Central memory CD8-positive, alpha-beta T cell (primary cell): Measurements from ENCODE around the gene CTBP2.

Experiments
- ATAC-seq: fragments of 150-1000 bp; cut with Tn5 transposase; replicated peaks from 2 replicates; pipeline ENCODE4 v1.10.0; 2022; ENCODE audit warnings: mild to moderate bottlenecking, moderate FRiP score, moderate number of reproducible peaks; ENCODE audit not compliant: poor library complexity, severe bottlenecking; ENCODE audit errors: extremely low read depth
- DNase-seq, 2 donors: peaks; one replicate each; pipeline ENCODE4 v3.0.0; 2021; ENCODE audit warnings: low spot score in 2 of 2
- H3K27ac Mint-ChIP-seq: one replicate; pipeline ENCODE4 v1.8.0; 2022; ENCODE audit warnings: low read depth, mild to moderate bottlenecking, moderate library complexity, mixed read lengths
- H3K27me3 Mint-ChIP-seq: one replicate; pipeline ENCODE4 v1.8.0; 2022; ENCODE audit warnings: mixed read lengths
- H3K36me3 Mint-ChIP-seq: one replicate; pipeline ENCODE4 v1.8.0; 2022; ENCODE audit warnings: mild to moderate bottlenecking, moderate library complexity, mixed read lengths; ENCODE audit not compliant: insufficient read depth
- H3K4me1 Mint-ChIP-seq: one replicate; pipeline ENCODE4 v1.8.0; 2022; ENCODE audit warnings: mixed read lengths
- H3K4me3 Mint-ChIP-seq: one replicate; pipeline ENCODE4 v1.8.0; 2022; ENCODE audit warnings: mild to moderate bottlenecking, moderate library complexity, mixed read lengths
- H3K9me3 Mint-ChIP-seq: one replicate; pipeline ENCODE4 v1.8.0; 2022; ENCODE audit warnings: mixed read lengths

CTBP2 gene

GRCh38 chr10:125160856-125161706 is 718 bp upstream of the CTBP2 start:
- peak overlapping the region; percentile 60 for H3K4me3 Mint-ChIP-seq
- H3K27ac Mint-ChIP-seq, result no peak overlapping the region
- no peaks in the 10 kb centered on the region for H3K9me3 Mint-ChIP-seq
- ATAC-seq (peak; percentile 45), DNase-seq (no peak)
- peaks cover 48% of the 10 kb centered on the region for H3K27me3 Mint-ChIP-seq
- H3K4me1 Mint-ChIP-seq, result peaks cover 5% of the 10 kb centered on the region
- peaks cover 1% of the 10 kb centered on the region for H3K36me3 Mint-ChIP-seq

- Mint-ChIP-seq H3K27ac (no peak overlapping the region), H3K4me1 (peaks cover 5% of the 10 kb centered on the region), H3K36me3 (peaks cover 1% of the 10 kb centered on the region), H3K27me3 (peaks cover 61% of the 10 kb centered on the region), H3K4me3 (peak overlapping the region; percentile 60), H3K9me3 (no peaks in the 10 kb centered on the region)
- ATAC-seq (no peak), DNase-seq (no peak)
These were observed 854 bp downstream of the CTBP2 start for GRCh38 chr10:125159486-125159931.

- ATAC-seq, result no peak
- peaks cover 5% of the 10 kb centered on the region for H3K4me1 Mint-ChIP-seq
- H3K27me3 Mint-ChIP-seq, result peaks cover 61% of the 10 kb centered on the region
These were observed 1.5 kb downstream of the CTBP2 start for GRCh38 chr10:125158601-125159485.

GRCh38 chr10:125158275-125158600 is 2.1 kb downstream of the CTBP2 start:
- Mint-ChIP-seq H3K4me1 (peaks cover 5% of the 10 kb centered on the region), H3K9me3 (no peaks in the 10 kb centered on the region), H3K4me3 (peak overlapping the region; percentile 78), H3K36me3 (peaks cover 1% of the 10 kb centered on the region), H3K27ac (peak overlapping the region; percentile 13), H3K27me3 (peaks cover 67% of the 10 kb centered on the region)
- ATAC-seq, result no peak
- no peak for DNase-seq

More at GRCh38 chr10:125158601-125159485, 1.5 kb downstream of the CTBP2 start:
- Mint-ChIP-seq H3K9me3 (no peaks in the 10 kb centered on the region), H3K4me3 (peak overlapping the region; percentile 78), H3K36me3 (peaks cover 1% of the 10 kb centered on the region), H3K27ac (peak overlapping the region; percentile 13)
- no peak for DNase-seq

- ATAC-seq, result no peak
- Mint-ChIP-seq H3K36me3 (peaks cover 1% of the 10 kb centered on the region), H3K4me3 (no peak overlapping the region), H3K27ac (no peak overlapping the region), H3K27me3 (peaks cover 68% of the 10 kb centered on the region), H3K4me1 (peaks cover 5% of the 10 kb centered on the region), H3K9me3 (no peaks in the 10 kb centered on the region)
- DNase-seq, result no peak
These were observed 2.9 kb downstream of the CTBP2 start for GRCh38 chr10:125157505-125157904.

GRCh38 chr10:125156739-125157480 is 3.5 kb downstream of the CTBP2 start:
- ATAC-seq (no peak), DNase-seq (no peak)
- Mint-ChIP-seq H3K36me3 (peaks cover 1% of the 10 kb centered on the region), H3K4me1 (peaks cover 5% of the 10 kb centered on the region), H3K4me3 (no peak overlapping the region), H3K27me3 (peaks cover 66% of the 10 kb centered on the region), H3K27ac (no peak overlapping the region), H3K9me3 (no peaks in the 10 kb centered on the region)

GRCh38 chr10:125156196-125156595 is 4.2 kb downstream of the CTBP2 start:
- peaks cover 65% of the 10 kb centered on the region for H3K27me3 Mint-ChIP-seq
- DNase-seq (no peak), ATAC-seq (no peak)
- no peaks in the 10 kb centered on the region for H3K9me3 Mint-ChIP-seq
- peaks cover 5% of the 10 kb centered on the region for H3K4me1 Mint-ChIP-seq
- no peak overlapping the region for H3K27ac Mint-ChIP-seq
- peaks cover 1% of the 10 kb centered on the region for H3K36me3 Mint-ChIP-seq
- no peak overlapping the region for H3K4me3 Mint-ChIP-seq

GRCh38 chr10:125155101-125155500 is 5.3 kb downstream of the CTBP2 start:
- H3K27me3 Mint-ChIP-seq, result peaks cover 70% of the 10 kb centered on the region
- no peaks in the 10 kb centered on the region for H3K9me3 Mint-ChIP-seq
- H3K36me3 Mint-ChIP-seq, result no peaks in the 10 kb centered on the region
- DNase-seq, result no peak
- ATAC-seq, result no peak
- H3K4me1 Mint-ChIP-seq, result peaks cover 8% of the 10 kb centered on the region
- H3K4me3 Mint-ChIP-seq, result no peak overlapping the region
- H3K27ac Mint-ChIP-seq, result no peak overlapping the region

GRCh38 chr10:125154529-125154928 is 5.8 kb downstream of the CTBP2 start:
- ATAC-seq (no peak), DNase-seq (no peak)
- peaks cover 75% of the 10 kb centered on the region for H3K27me3 Mint-ChIP-seq
- H3K9me3 Mint-ChIP-seq, result no peaks in the 10 kb centered on the region
- H3K36me3 Mint-ChIP-seq, result no peaks in the 10 kb centered on the region
- H3K4me1 Mint-ChIP-seq, result peaks cover 9% of the 10 kb centered on the region
- H3K4me3 Mint-ChIP-seq, result no peak overlapping the region
- H3K27ac Mint-ChIP-seq, result no peak overlapping the region

GRCh38 chr10:125153703-125154490 is 6.5 kb downstream of the CTBP2 start:
- H3K4me3 Mint-ChIP-seq, result no peak overlapping the region
- H3K27ac Mint-ChIP-seq, result no peak overlapping the region
- H3K36me3 Mint-ChIP-seq, result no peaks in the 10 kb centered on the region
- peaks cover 75% of the 10 kb centered on the region for H3K27me3 Mint-ChIP-seq
- ATAC-seq (no peak), DNase-seq (no peak)
- H3K9me3 Mint-ChIP-seq, result no peaks in the 10 kb centered on the region
- H3K4me1 Mint-ChIP-seq, result peaks cover 9% of the 10 kb centered on the region

GRCh38 chr10:125152450-125153368 is 7.7 kb downstream of the CTBP2 start:
- H3K27me3 Mint-ChIP-seq, result peaks cover 77% of the 10 kb centered on the region
- H3K36me3 Mint-ChIP-seq, result no peaks in the 10 kb centered on the region
- DNase-seq (no peak), ATAC-seq (no peak)
- H3K9me3 Mint-ChIP-seq, result no peaks in the 10 kb centered on the region
- H3K4me1 Mint-ChIP-seq, result peaks cover 9% of the 10 kb centered on the region
- H3K27ac Mint-ChIP-seq, result no peak overlapping the region
- H3K4me3 Mint-ChIP-seq, result no peak overlapping the region
